Measurements from ENCODE around the gene CHMP3. TPM values are rescaled to one million over a fixed set of nuclear protein-coding genes. Genes with fewer than 3 reads are reported as not detected.

CHMP3 gene
- total and polyA plus RNA-seq, 5 donors: 89.7 to 164 (median 148) TPM

DNA sequence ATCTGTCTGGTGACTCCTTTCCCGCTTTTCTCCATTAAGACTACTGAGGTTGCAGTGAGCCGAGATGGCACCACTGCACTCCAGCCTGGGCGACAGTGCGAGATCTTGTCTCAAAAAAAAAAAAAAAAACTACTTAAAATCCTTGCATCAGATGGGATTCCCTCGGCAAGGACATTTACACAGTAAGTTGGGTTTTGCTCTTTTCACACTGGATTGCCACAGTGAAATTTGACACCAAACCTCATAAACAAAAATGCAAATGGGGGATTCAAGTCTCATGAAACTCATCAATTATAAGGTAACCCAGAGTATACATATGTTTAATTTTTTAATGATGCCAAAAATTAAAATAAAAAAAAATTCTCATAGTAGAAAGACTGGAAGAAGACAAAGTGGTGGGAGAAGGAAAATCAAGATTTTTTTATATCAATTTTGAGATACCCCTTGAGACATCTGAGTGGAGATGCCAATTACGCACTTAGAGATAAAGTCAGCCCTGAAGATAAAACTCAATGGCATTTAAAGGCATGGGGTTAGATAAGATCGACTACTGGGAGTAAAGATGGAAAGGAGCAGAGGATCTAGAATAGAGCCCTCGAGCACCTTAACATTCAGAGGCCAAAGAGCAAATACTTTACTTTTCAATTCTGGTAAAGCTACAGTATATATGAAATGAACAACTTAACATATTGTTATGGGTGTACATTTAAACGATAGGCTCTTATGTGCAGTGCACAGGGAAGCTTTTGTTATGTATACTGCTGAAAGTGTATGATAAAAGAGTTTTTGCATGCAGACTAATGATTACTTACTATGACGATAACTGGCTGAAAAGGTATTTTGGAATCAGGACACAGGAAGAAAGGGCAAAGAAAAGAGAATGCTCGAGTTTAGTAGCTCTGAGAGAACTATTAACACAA lies 37.6 kb downstream of the CHMP3 start:
- DNase-seq: no peak
- no peak overlapping the region for H3K27ac ChIP-seq (ENCODE audit: low read length)
- no peaks in the 10 kb centered on the region for H3K4me1 ChIP-seq (ENCODE audit: control insufficient read depth, insufficient read depth, low read length)
- H3K4me3 ChIP-seq (ENCODE audit: low read length): no peak overlapping the region
- ATAC-seq: no peak
- H3K27me3 ChIP-seq (ENCODE audit: control insufficient read depth, insufficient read depth): no peaks in the 10 kb centered on the region
- intact Hi-C loops (cut with DNase I): no loop called here
- H3K9me3 ChIP-seq (ENCODE audit: control insufficient read depth, low read length): no peaks in the 10 kb centered on the region
- 78% methylated on average over 11 of the region's 11 CpGs for WGBS

DNA sequence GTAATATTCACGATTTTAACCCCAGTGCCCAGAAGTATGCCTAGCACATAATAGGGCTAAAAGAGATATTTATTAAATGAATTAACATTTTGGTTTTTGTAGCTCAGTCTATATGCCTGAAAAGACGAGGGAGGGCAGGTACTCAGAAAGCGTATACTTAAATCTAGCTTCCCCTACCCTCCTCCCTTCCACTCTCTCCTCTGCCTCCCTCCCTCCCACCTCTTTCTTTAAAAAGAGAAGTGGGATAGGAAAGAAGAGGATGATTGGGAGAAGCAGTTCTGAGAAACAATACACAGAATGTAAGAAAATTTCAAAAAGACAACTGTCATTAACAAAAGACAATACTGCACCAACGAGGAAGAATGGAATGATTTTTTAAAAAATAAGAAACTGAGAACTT lies 39.8 kb downstream of the CHMP3 start:
- WGBS: 94% methylated on average over 4 of the region's 4 CpGs
- no peak overlapping the region for H3K4me3 ChIP-seq (ENCODE audit: low read length)
- DNase-seq (no peak), ATAC-seq (no peak)
- no peaks in the 10 kb centered on the region for H3K27me3 ChIP-seq (ENCODE audit: control insufficient read depth, insufficient read depth)
- H3K9me3 ChIP-seq (ENCODE audit: control insufficient read depth, low read length): peaks cover 3% of the 10 kb centered on the region
- H3K4me1 ChIP-seq (ENCODE audit: control insufficient read depth, insufficient read depth, low read length): no peaks in the 10 kb centered on the region
- no peak overlapping the region for H3K27ac ChIP-seq (ENCODE audit: low read length)
- intact Hi-C loops (cut with DNase I): no loop called here

DNA sequence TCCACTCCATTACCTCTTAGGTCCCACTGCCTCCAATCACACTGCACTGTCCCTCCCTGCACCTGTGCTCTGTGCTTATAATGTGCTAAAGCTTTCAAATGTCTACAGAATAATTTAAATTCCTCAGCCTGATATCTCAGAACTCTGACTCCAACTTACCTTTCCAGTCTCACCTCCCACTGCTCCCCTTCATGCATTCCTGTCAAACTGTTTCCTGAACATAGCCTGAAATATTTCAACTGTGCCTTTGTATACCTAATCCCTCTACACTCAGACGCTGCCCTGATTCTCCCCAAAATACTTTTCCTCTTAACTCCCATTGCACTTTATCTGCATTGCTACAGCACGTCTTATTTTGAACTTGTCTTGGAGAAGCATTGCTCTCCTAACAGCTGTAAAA lies 40.5 kb downstream of the CHMP3 start:
- intact Hi-C loops (cut with DNase I): no loop called here
- ATAC-seq (no peak), DNase-seq (no peak)
- no peaks in the 10 kb centered on the region for H3K4me1 ChIP-seq (ENCODE audit: control insufficient read depth, insufficient read depth, low read length)
- 86% methylated on average over 2 of the region's 2 CpGs for WGBS
- H3K9me3 ChIP-seq (ENCODE audit: control insufficient read depth, low read length): peaks cover 3% of the 10 kb centered on the region
- H3K27me3 ChIP-seq (ENCODE audit: control insufficient read depth, insufficient read depth): no peaks in the 10 kb centered on the region
- H3K27ac ChIP-seq (ENCODE audit: low read length): no peak overlapping the region
- H3K4me3 ChIP-seq (ENCODE audit: low read length): no peak overlapping the region

DNA sequence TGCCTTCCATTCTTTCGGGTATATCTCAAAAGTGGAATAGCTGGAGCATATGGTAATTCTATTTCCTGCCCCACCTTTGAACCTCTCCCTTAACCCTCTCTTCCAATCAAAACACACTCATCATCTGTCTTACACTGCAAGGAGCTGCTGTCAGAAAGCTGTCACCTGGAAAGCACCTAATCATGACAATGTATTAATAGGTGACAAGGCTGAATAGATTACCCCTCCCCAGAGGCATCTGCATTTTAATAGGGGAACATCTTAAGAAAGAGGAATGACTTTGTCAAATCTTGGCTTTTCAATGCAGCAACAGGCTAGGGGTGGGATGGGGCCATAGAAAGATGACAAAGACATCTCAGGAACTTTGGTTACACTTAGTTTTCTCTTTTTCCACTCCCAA lies 41.3 kb downstream of the CHMP3 start:
- H3K9me3 ChIP-seq (ENCODE audit: control insufficient read depth, low read length): peaks cover 3% of the 10 kb centered on the region
- intact Hi-C loops (cut with DNase I): no loop called here
- no peak overlapping the region for H3K27ac ChIP-seq (ENCODE audit: low read length)
- WGBS: 70% methylated on average over 1 of the region's 1 CpG
- no peak for DNase-seq
- no peak overlapping the region for H3K4me3 ChIP-seq (ENCODE audit: low read length)
- no peaks in the 10 kb centered on the region for H3K4me1 ChIP-seq (ENCODE audit: control insufficient read depth, insufficient read depth, low read length)
- no peaks in the 10 kb centered on the region for H3K27me3 ChIP-seq (ENCODE audit: control insufficient read depth, insufficient read depth)
- no peak for ATAC-seq

DNA sequence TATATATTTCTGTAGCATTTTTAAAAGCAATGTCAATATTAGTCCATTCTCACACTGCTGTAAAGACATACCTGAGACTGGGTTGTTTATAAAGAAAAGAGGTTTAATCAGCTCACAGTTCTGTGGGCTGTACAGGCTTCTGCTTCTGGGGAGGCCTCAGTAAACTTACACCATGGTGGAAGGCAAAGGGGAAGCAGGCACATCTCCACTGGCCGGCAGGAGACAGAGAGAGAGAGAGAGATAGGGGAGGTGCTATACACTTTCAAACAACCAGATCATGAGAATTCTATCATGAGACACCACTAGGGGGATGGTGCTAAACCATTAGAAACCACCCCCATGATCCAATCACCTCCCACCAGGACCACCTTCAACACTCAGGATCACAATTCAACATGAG lies 43.1 kb downstream of the CHMP3 start:
- no peak overlapping the region for H3K4me3 ChIP-seq (ENCODE audit: low read length)
- H3K27ac ChIP-seq (ENCODE audit: low read length): no peak overlapping the region
- H3K4me1 ChIP-seq (ENCODE audit: control insufficient read depth, insufficient read depth, low read length): no peaks in the 10 kb centered on the region
- intact Hi-C loops (cut with DNase I): no loop called here
- DNase-seq: no peak
- no peaks in the 10 kb centered on the region for H3K27me3 ChIP-seq (ENCODE audit: control insufficient read depth, insufficient read depth)
- 77% methylated on average over 1 of the region's 1 CpG for WGBS
- ATAC-seq: no peak
- H3K9me3 ChIP-seq (ENCODE audit: control insufficient read depth, low read length): peaks cover 3% of the 10 kb centered on the region

DNA sequence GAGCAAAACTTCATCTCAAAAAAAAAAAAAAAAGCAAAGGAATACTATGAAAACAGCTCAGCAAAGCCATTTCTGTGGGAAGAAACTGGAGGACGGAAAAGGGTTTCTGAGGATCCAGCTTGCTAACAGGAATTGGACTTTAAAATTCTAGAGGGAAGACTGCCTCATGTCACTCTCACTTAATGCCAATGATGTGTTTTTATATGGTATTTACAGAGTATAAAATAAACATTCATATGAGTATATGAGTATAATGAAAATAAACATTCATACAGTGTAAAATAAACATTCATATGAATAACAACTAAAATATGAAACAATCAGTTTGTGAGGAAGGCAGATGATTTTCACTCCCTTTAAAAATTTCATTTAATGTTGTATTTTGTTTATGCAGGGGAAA lies 43.9 kb downstream of the CHMP3 start:
- Histone ChIP-seq H3K4me3 (ENCODE audit: low read length) (no peak overlapping the region), H3K9me3 (ENCODE audit: control insufficient read depth, low read length) (peaks cover 3% of the 10 kb centered on the region), H3K4me1 (ENCODE audit: control insufficient read depth, insufficient read depth, low read length) (no peaks in the 10 kb centered on the region), H3K27ac (ENCODE audit: low read length) (no peak overlapping the region), H3K27me3 (ENCODE audit: control insufficient read depth, insufficient read depth) (no peaks in the 10 kb centered on the region)
- intact Hi-C loops (cut with DNase I): no loop called here
- ATAC-seq (no peak), DNase-seq (no peak)
- 90% methylated on average over 1 of the region's 1 CpG for WGBS

DNA sequence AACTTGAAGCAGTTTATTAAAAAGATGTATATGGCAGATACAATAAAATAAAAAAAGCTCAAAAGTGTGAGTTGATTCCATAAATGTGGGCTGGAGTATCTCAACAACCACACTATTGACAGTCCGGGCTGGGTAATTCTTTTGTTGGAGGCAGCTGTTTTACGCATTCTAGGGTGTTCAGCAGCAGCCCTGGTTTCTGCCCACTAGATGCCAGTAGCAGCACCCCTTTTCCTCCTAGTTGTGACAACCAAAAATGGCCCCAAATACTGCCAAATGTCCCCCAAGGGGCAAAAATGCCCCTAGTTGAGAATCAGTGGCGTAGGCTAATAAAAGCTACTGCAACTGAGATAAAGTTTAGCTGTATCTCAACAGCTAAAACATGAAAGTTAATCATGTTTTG lies 44.8 kb downstream of the CHMP3 start:
- H3K4me1 ChIP-seq (ENCODE audit: control insufficient read depth, insufficient read depth, low read length): no peaks in the 10 kb centered on the region
- no peak overlapping the region for H3K27ac ChIP-seq (ENCODE audit: low read length)
- peaks cover 3% of the 10 kb centered on the region for H3K9me3 ChIP-seq (ENCODE audit: control insufficient read depth, low read length)
- intact Hi-C loops (cut with DNase I): no loop called here
- DNase-seq (peak; percentile 17 to 58 (median 49)), ATAC-seq (peak; percentile 65 to 66)
- H3K4me3 ChIP-seq (ENCODE audit: low read length): no peak overlapping the region
- WGBS: 58% methylated on average over 3 of the region's 3 CpGs
- H3K27me3 ChIP-seq (ENCODE audit: control insufficient read depth, insufficient read depth): no peaks in the 10 kb centered on the region

DNA sequence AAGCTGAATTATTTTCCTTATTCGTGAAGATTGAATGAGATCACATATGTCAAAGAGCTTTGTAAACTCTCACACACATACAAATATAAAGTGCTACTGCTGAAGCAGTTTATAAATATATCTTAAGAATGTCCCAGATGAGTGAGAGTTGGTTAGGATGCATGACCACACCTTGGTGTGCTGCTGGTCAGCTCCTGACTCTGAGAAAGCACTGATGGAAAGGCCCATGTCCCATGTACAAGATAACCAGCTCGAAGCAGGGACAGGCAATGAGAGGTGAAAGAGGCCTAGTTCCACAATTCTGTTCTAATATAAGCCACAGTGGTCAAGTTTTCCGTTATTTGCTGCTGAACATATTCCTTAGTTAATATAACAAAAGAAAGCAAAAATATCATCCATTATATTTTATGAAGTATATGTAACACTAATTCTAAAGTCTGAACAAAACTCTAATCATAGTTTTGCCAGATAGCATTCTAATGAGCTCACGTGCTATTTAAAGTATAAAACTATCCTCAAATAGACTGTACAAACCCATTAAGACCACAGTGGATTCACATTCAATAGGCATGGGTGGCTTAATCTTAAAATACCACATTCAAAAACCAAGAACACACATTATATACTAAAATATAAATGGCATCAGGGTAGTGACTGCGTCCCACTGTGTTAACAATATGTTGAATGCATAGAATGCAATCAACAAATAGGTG lies 49.1 kb downstream of the CHMP3 start:
- no peak for DNase-seq
- Histone ChIP-seq H3K4me3 (ENCODE audit: low read length) (no peak overlapping the region), H3K4me1 (ENCODE audit: control insufficient read depth, insufficient read depth, low read length) (peaks cover 3% of the 10 kb centered on the region), H3K27ac (ENCODE audit: low read length) (no peak overlapping the region), H3K27me3 (ENCODE audit: control insufficient read depth, insufficient read depth) (no peaks in the 10 kb centered on the region), H3K9me3 (ENCODE audit: control insufficient read depth, low read length) (no peaks in the 10 kb centered on the region)
- 88% methylated on average over 5 of the region's 5 CpGs for WGBS
- intact Hi-C loops (cut with DNase I): no loop called here
- no peak for ATAC-seq

DNA sequence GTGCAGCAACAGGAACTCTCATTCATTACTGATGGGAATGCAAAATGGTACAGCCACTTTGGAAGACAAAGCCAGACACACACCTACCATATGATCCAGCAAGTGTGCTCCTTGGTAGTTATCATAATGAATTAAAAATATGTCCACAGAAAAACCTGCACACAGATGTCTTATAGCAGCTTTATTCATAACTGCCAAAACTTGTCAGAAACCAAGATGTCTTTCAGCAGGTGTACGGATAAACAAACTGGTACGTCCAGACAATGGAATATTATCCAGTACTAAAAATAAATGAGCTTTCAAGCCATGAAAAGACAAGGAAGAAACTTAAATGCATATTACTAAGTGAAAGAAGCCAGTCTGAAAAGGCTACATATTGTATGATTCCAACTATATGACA lies 50.4 kb downstream of the CHMP3 start:
- 78% methylated on average over 2 of the region's 2 CpGs for WGBS
- H3K27ac ChIP-seq (ENCODE audit: low read length): no peak overlapping the region
- no peaks in the 10 kb centered on the region for H3K9me3 ChIP-seq (ENCODE audit: control insufficient read depth, low read length)
- no peak for ATAC-seq
- peaks cover 7% of the 10 kb centered on the region for H3K4me1 ChIP-seq (ENCODE audit: control insufficient read depth, insufficient read depth, low read length)
- H3K4me3 ChIP-seq (ENCODE audit: low read length): no peak overlapping the region
- intact Hi-C loops (cut with DNase I): no loop called here
- no peak for DNase-seq
- H3K27me3 ChIP-seq (ENCODE audit: control insufficient read depth, insufficient read depth): no peaks in the 10 kb centered on the region

DNA sequence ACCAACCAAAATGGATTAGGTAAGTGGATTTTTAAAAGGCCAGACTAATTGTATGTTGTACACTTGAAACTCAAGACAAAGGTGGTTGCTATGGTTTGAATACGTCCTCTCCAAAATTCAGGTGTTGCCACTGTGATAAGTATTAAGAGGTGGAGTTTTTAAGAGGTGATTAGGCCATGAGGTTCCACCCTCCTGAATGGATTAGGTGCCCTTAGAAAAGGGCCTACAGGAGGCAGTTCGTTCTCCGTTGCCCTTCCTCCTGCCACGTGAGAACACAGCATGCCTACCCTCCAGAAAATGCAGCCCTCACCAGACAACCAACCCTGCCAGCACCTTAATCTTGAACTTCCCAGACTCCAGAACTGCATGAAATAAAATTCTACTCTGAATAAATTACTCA lies 51.2 kb downstream of the CHMP3 start:
- ATAC-seq (no peak), DNase-seq (no peak)
- H3K4me3 ChIP-seq (ENCODE audit: low read length): no peak overlapping the region
- no peaks in the 10 kb centered on the region for H3K9me3 ChIP-seq (ENCODE audit: control insufficient read depth, low read length)
- H3K27ac ChIP-seq (ENCODE audit: low read length): no peak overlapping the region
- no peaks in the 10 kb centered on the region for H3K27me3 ChIP-seq (ENCODE audit: control insufficient read depth, insufficient read depth)
- intact Hi-C loops (cut with DNase I): no loop called here
- 90% methylated on average over 4 of the region's 4 CpGs for WGBS
- H3K4me1 ChIP-seq (ENCODE audit: control insufficient read depth, insufficient read depth, low read length): peaks cover 8% of the 10 kb centered on the region

DNA sequence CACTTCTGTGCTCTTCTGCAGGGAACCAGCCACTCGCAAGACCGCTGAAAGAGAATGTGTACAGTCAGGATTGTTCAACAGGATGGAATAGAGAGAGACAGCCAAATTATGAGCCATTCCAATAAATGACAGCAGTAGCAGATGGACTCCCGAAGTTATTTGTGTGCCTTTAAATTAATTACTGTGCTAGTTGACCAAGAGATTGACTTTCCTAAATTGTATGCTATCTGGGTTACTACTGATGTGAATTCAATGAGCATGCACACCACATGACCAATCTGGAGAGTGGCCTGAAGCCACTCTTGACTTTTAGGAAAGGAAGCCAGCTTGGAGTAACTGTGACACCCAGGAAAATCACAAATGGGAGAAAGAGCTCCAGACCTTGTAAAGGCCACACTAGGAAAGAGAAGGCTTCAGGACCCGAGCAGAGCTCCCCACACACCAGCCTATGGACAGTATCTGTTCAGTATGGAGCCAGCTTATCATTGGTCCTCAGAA lies 52.8 kb downstream of the CHMP3 start:
- H3K27ac ChIP-seq (ENCODE audit: low read length): no peak overlapping the region
- no peak overlapping the region for H3K4me3 ChIP-seq (ENCODE audit: low read length)
- DNase-seq: no peak
- 93% methylated on average over 4 of the region's 4 CpGs for WGBS
- intact Hi-C loops (cut with DNase I): no loop called here
- no peaks in the 10 kb centered on the region for H3K9me3 ChIP-seq (ENCODE audit: control insufficient read depth, low read length)
- H3K27me3 ChIP-seq (ENCODE audit: control insufficient read depth, insufficient read depth): no peaks in the 10 kb centered on the region
- peaks cover 8% of the 10 kb centered on the region for H3K4me1 ChIP-seq (ENCODE audit: control insufficient read depth, insufficient read depth, low read length)
- peak in 1 of 2 donors; percentile 20 for ATAC-seq
